ENCODE data around the gene CADM2.

GRCh38 chr3:85162905-85163304 lies 204.1 kb downstream of the CADM2 start:
- TF ChIP-seq, protein P1, sequence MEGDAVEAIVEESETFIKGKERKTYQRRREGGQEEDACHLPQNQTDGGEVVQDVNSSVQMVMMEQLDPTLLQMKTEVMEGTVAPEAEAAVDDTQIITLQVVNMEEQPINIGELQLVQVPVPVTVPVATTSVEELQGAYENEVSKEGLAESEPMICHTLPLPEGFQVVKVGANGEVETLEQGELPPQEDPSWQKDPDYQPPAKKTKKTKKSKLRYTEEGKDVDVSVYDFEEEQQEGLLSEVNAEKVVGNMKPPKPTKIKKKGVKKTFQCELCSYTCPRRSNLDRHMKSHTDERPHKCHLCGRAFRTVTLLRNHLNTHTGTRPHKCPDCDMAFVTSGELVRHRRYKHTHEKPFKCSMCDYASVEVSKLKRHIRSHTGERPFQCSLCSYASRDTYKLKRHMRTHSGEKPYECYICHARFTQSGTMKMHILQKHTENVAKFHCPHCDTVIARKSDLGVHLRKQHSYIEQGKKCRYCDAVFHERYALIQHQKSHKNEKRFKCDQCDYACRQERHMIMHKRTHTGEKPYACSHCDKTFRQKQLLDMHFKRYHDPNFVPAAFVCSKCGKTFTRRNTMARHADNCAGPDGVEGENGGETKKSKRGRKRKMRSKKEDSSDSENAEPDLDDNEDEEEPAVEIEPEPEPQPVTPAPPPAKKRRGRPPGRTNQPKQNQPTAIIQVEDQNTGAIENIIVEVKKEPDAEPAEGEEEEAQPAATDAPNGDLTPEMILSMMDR (IDR thresholded peaks at IDR 0.05), result no peak
- TF ChIP-seq EZH2phosphoT487 (IDR thresholded peaks at IDR 0.05), result no peak

Measured in neural progenitor cell (in vitro differentiated cells).